ENCODE results near the gene TSPAN32.
"Not testable (repeated sequence)": the region's sequence is repeated elsewhere in the genome, so short reads cannot be mapped to it uniquely, and the experiment has no call there.

TSPAN32 gene

DNA sequence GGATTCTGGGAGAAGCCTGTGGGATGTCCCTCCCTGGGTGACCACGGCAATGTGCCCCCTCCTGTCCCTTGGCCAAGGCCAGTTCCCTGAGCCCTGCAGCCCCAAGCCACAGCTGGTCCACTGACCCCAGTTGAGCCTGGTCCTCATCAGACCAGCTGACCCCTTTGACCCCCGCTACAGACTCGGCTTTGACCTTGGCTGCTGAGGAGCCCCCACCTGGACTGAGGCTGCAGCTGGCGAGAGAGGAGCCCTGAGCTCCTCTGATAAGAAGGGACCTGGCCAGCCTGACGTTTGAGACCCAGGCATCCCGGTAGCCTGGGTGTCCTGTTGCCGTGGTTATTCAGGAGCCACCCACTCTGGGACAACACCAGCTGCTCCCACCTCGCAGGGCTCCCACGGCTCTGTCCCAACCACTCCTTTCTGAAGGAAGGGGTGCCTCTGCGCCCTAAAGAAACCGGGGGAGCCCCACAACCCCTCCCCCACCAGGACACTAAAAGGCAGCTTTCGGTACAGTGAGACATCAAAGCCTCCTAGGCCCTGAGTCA, 34.4 kb upstream of the TSPAN32 start:
- DNase-seq, result no peak

GRCh38 chr11:2267851-2268728, 33.7 kb upstream of the TSPAN32 start:
- no peak for DNase-seq

DNA sequence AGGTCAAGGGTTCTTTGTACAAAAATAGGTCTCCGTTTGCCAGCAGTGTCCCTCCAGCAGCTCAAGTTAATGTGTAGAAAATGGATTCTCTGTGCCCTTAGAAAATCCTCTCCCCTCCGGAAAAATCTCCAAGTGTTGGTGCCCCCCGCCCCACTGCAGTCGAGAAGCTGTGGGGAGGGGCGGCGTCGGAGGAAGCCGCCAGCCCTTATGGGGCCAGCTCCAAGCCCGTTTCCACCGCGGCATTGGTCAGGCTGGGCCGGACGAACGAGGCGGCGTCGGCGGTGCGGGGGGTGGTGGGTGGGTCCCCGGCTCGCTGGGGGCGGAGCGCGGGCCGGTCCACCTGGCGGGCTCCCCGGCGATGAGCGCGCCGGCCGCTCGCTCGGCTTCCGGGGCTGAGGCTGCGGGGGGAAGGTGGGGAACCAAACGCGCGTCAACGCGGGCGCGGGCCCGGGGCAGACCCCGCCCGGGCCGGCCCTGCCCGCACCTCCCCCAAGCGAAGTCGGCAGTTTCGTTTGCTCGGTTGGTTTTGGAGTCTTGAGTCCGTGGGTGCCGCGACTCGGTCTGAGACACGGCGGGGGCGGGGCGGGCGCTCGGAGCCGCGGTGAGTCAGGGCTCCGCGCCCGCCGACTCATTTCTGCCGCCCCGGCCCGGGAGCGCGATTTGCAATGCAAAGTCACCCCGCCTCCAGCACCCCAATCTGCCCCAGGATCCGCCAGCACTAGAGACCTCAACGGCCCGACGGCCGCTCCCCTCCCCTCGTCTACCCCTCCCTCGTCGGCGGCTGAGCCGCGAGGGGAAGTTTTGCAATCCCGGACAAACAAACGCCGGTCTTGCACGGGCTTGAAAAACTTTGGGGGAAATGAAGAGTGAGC, 32.8 kb upstream of the TSPAN32 start:
- DNase-seq, result no peak

GRCh38 chr11:2269601-2270321, 32.1 kb upstream of the TSPAN32 start:
- no peak for DNase-seq

DNA sequence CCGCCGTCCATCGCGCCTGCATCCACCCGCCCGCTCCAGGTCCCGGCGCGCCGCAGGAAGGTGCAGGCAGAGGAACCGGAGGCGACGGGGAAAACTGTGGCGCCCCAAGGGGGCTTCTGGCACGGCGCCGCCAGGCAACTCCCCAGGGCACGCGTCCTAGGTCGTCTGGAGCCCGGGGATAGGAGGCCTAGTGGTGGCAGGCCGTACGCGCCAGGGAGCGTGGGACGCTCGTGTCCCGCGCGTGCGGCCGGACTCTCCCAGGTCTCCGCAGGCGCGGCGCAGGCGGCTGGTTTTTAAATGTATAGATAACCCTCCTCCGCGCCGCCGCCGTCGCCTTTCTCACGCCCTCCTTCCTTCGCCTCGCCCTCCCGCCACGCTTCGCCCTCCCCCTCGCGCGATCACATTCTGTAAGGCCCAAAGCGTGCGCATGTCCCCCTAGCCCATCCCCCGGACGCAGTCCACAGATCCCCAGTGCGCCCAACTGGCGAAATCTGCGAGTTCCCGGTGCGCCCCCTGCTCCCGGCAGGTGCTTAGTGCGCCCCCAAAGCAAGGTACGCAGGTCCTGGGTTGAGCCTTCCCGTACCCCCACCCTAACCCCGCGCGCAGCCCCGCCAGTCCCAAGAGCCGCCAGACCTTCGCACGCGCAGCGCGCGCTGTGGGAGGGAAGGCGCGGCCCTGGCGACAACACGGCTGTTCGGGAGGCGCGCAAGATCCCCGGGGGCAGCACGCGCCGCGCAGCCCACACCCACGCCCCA, 31.3 kb upstream of the TSPAN32 start, which contains the start of gene ASCL2:
Gene ASCL2 (minus strand): TSS at position 267 of the 755 bp plus-strand sequence. CDS start 256 bp downstream, at position 11.
- no peak for DNase-seq

GRCh38 chr11:2271077-2271326, 30.8 kb upstream of the TSPAN32 start:
- no peak for DNase-seq

DNA sequence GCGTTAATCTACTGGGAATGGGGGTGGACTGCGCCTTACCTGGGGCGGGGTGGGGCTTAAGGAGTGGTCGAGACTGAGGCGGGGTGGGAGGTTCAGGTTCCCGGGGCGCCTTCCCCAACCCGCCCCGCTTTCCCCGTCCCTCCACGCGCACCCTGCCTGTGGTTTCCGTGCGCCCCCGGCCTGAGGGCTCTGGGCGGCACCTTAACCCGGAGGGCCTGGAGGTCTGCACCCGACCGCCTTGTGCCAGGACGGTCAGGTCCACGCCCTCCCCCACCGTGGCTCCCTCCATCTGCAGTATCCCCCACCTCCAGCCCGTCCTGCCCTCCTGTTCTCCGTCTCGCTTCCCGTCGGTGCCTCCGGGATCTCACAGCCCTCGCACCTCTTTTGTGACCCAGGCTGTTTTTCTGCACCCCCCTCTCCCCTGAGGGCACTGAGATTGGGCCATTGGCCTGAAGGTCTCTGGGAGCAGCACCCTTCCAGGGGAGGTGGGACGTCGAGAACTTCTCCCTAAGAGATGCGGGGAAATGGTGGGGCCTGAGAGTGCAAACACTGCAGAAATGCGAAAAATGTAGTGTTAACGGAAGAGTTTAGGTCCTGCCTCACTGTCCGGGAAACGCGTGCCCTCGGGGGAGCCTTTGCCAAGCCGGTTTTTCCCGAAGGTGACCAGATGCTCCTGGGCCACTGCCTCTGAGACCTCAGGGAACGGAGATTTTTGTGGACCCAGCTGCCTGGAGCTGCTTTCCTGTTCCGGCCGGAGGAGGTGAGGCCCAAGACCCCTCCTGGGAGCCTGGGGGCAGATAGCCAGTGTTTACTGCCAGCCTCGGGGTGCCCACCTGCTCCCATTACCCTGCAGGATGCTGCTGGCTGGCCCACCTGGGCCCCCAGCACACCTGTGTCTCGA, 30.2 kb upstream of the TSPAN32 start:
- DNase-seq, result no peak

GRCh38 chr11:2272228-2272945, 29.4 kb upstream of the TSPAN32 start:
- no peak for DNase-seq

- DNase-seq, result no peak
Observed at GRCh38 chr11:2272946-2273280, 28.9 kb upstream of the TSPAN32 start.

- DNase-seq, result no peak
Observed at GRCh38 chr11:2273311-2273710, 28.5 kb upstream of the TSPAN32 start.

- DNase-seq, result no peak
Observed at GRCh38 chr11:2273771-2274170, 28.0 kb upstream of the TSPAN32 start.

GRCh38 chr11:2275334-2276279, 26.2 kb upstream of the TSPAN32 start:
- no peak for DNase-seq

DNA sequence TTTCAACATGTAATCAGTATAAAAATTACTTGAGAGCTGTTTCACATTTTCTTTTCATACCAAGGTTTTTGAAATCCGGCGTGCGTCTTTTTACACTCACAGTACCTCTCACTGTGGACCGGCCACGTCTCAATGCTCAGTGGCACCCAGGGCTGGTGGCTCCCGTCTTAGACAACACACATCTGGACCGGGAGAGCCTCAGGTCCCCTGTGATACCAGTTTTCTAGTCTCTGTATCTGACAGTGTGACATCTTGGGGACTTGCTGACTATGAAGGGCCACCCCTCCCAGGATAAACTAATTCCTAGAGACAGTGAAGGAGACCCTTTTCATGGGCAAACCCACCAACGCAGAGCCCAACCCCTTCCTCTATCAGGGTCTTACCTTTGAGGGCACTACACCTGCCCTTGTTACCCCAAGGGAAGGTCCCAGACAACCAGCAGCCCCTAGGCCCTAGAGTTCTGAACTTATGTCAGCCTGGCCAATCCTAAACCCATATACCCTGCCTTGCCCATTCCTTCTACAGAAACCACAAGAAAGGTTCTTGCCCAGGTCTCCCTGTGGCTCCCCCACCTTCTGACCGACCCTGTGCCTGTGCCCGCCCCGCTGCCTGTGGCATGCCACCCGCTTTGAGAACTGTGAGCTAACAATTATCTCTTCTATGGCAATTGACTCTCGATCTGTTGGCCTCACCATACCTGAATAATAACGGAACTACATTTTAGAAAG, 25.4 kb upstream of the TSPAN32 start:
- DNase-seq, result no peak

- no peak for DNase-seq
Observed at GRCh38 chr11:2277008-2277346, 24.8 kb upstream of the TSPAN32 start.

DNA sequence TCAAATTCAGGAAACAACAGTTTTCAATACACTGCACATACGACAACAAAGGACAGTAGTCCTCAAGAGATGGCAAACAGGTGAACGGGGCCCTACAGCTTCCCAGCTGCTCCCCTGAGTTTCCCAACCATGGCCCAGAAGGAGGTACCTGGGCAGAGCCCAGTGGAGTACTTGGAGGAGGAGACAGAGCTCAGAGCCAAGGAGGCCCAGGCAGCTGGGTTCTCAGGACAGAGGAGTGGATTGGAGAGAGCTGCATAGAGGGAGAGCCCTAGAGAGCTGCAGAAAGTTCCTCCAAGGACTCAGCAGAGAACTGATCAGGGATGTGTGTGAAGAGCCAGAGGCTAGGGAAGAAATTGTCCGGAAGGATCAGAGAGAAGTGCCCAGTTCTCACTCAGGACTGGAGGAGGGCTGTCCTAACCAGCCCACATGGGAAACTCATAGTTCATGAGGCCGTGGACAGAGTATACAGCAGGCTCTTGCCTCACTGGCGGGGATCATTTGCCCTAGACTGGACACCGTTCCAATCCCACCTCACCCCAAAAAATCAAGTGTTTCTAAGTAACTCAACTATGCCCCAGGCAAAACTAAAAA, 23.8 kb upstream of the TSPAN32 start:
- no peak for DNase-seq

DNA sequence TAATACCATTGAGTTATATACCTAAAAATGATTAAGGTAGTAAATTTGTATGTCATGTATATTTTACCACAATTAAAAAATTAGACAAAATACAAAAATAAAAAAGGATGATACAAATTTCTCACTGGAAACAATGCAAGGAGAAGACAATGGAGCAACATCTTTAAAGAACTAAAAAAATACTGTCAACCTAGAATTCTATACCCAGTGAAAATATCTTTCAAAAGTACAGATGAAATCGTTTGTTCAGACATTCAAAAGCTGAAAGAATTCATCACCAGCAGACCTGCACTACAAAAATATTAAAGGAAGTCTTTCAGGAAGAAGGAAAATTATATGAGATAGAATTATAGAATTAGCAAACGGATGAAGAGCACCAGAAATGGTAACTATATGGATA, 21.6 kb upstream of the TSPAN32 start:
- no peak for DNase-seq

DNA sequence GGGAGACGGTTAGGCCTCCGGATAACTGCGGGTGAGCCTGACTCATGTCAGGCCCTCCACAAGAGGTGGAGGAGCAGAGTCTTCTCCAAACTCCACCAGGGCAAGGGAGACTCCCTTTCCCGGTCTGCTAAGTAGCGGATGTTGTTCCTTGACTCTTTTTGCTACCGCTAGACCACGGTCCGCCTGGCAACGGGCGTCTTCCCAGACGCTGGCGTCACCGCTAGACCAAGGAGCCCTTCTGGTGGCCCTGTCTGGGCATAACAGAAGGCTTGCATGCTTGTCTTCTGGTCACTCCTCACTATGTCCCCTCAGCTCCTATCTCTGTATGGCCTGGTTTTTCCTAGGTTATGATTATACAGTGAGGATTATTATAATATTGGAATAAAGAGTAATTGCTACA, 15.5 kb upstream of the TSPAN32 start:
- DNase-seq, result not testable (repeated sequence)

DNA sequence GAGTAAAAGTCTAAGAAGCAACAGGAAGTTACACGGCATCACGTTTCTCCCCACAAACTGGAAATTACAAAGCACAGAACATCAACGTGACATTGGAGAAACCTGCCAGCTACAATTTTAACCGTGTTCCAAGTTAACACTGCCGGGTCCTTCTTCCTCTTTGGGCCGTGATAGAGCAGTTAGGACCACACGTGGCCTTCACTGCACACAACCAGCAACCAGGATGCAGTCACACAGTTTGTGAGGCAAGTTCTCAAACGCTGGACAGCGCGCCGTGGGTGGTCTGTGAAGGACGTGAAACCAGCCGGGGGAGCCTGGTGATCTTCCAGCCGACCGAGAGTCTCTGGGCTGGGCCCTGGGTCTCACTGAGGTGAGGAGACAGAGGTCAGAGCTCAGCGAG, 14.7 kb upstream of the TSPAN32 start:
- no peak for DNase-seq

GRCh38 chr11:2289350-2289749, 12.5 kb upstream of the TSPAN32 start:
- no peak for DNase-seq

All from NCI-H1436 (cell line).